Inflammatory macrophage (primary cell): ENCODE measurements around the gene PDIA5.
"Not testable (repeated sequence)": the region's sequence is repeated elsewhere in the genome, so short reads cannot be mapped to it uniquely, and the experiment has no call there.

ENCODE experiments used
- DNase-seq, 2 donors: peaks; one replicate each; pipeline ENCODE4 v3.0.0-alpha.2; 2020 to 2022

The PDIA5 gene

DNA sequence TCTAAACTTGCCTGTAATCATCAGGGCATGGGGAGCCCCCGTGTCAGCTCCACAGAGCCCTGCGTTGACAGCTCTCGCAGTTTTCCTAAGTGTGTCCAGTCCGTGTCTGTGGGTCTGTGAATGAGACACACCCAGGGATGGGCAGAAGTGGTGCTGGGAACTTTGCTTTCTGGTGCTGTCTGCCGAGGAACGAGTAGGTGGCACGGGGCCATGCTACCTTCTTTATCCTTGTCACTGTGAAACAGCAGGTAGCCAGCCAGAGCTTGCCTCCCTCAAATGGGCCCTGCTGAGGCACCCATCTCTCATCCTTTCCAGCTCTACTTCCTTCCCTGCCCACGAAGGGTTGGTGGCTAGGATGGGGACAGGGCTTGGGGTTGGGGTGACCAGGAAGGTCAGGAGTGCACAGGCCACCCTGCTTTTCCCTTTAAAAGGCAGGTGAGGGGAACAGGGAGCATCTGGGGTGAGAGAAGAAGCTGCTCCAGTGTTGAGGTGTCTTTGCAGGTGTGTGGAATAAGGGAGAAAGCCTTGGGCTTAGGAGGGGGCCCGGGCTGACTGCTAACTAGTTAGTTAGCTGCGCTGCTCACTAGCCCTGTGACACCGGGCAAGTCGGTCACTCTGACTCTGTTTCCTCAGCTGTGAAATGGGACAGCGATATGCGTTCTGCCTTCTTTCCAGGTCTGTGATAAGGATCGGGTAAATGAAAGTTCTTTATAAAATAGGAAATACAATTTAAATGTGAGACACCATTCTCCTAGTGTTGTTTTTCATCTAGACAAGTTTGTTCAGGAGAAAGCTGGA, 27.9 kb downstream of the PDIA5 start:
- DNase-seq = no peak

DNA sequence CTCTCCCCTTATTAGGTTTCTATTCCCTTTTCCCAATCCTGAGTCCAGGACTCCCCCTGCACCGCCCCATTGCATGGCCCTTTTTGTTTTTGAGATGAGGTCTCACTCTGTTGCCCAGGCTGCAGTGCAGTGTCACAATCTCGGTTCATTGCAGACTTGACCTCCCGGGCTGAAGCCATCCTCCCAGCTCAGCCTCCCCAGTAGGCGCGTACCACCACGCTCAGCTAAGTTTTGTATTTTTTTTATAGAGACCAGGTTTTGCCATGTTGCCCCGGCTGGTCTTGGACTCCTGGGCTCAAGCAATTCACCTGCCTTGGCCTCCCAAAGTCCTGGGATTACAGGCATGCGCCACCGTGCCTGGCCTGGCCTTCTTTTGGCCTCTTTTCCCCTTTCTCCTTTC, 29.3 kb downstream of the PDIA5 start:
- no peak for DNase-seq

- no peak for DNase-seq
Measured at GRCh38 chr3:123096731-123097130, 29.9 kb downstream of the PDIA5 start.

- no peak for DNase-seq
Measured at GRCh38 chr3:123098426-123099330, 31.9 kb downstream of the PDIA5 start.

GRCh38 chr3:123099331-123100192, 32.7 kb downstream of the PDIA5 start:
- no peak for DNase-seq

DNA sequence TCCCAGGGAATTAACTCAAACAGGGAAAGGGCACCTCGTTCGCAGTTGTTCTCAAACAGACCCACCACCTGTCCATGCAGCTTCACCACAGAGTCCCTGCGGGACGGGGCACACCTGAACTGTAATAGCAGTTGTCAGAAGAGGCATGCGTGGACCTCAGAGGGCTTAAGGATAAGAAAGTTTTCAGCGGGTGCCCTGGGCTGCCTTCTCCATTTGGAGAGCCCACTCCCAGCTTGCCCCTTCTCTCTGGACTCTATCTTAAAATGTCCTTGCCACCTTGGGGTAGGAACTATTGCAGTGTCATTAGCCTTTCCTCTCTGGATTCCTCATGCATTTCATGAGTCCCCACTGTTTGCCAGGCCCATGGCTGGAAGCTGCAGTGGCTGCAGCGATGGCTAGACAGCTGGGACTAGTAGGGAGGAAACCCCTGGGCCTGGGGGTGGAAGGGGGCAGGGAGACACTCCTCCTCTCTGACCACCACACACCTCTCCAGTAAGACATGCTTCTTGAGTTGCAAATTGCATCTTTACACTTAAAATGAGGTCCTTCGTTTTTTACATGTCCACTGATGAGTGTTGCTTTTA, 33.5 kb downstream of the PDIA5 start:
- no peak for DNase-seq

GRCh38 chr3:123102249-123102648, 35.4 kb downstream of the PDIA5 start:
- DNase-seq = no peak

DNA sequence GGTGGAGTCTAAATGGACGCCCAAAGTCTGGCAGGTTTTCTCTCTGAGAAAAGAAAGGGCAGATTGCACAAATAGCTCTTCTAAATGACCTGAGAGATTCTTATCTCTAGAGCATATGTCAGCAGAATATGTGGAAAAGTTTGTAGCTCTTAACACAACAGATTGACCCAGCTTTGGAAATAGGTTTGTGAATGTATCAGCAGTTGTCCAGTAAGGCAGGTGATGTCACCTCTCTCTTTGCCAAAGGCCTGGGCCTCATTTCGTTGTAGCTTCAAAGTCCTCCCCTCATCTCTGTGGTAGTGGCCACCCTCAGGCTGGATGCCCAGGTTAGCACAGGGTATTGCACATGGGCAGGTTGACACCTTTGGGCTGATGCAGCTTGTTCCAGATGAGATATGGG, 36.0 kb downstream of the PDIA5 start:
- no peak for DNase-seq

DNA sequence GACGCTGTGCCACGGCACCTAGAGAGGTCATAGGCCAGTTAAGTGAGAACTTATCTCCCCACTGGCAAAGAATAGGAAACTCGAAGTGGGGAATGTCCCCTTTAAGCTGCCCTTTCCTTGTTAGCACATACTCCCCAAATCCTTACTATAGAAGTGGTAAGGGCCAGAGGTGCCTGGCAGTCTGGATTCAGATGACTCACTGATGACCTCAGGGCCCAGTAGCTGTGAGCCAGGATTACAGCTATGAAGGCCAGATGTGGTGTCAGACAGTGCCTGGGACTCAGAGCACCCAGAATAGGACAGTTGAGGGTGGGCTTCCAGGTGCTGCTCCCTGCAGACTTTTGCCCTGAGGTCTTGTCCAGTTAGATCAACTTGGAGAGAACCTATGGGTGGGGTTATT, 37.7 kb downstream of the PDIA5 start:
- DNase-seq = no peak

DNA sequence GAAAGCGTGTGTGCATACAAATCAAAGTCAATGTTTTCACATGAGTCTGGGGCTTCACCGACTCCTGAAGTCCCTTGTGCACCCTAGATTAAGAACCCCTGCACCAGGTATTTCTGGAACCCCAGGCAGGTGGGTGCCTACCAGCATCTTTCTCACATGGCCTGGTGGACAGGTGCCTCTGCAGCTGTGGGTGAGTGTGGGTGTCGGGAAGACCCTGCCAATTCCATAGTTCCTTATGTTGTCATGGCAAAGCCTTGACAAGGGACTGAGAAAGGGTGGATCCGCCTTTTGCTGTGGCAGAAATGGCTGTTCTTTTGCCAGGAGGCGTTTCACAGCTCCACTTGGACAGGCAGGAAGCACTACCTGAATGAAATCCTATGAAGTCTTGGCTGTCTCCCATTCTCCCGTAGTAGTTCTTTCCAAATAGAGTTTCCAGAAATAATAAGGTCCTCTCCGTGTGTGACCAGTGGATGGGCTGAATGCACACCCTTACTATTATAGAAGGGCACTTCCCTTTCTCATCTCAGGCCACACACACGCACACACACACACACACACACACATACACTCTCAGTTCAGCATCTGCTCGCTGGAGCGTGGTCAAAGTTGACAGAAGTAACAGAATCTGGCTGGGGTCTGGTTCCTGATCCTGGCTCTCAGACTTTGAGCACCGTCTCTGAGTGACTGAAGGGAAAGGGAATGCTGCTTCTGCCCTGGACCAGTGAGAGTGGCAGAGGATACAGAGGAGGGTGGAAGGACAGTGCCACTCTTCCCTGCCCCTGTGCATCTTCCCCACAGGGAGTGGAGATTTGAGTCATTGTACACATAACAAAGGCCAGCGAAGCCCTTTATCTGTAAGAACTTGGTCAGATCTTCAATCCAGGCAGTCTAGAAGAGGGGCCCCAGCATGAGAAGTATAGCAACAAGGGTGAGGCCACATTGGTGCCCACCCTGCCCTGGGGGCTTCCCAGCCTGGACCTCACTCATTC, 38.7 kb downstream of the PDIA5 start:
- DNase-seq = peak in 1 of 2 donors; percentile 4

GRCh38 chr3:123110282-123110975, 43.6 kb downstream of the PDIA5 start:
- DNase-seq = no peak

DNA sequence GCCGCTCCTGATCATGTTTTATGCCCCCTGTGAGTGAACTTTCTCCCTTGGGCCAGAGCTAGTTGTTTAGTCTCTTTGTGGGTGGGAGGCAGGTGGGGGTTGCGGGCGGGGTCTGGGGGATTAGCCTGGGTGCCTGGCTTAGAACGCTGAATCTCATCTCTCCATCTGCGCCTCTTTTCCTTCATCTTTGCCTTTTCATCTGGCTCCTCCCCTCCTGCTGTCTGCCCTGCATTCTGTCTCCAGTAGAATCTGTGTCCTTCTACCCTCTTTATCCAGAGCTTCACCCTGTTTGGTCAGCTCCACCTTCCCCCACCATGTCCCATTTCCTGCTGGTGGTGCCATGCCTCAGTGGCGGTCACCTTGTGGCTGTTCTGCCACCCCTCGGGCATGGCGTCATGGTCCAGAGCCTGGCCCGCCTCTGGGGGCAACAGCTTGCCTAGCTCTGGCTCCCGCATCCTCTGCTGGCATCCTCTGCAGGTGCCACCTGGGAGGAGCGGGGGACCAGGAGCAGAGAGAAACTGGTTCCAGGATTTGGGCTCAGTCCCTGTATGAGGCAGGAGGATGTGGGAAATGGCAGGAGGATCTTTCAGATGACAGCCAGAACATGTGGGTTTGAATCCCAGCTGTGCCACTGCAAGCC, 44.3 kb downstream of the PDIA5 start:
- no peak for DNase-seq

- no peak for DNase-seq
Measured at GRCh38 chr3:123111640-123112039, 44.8 kb downstream of the PDIA5 start.

DNA sequence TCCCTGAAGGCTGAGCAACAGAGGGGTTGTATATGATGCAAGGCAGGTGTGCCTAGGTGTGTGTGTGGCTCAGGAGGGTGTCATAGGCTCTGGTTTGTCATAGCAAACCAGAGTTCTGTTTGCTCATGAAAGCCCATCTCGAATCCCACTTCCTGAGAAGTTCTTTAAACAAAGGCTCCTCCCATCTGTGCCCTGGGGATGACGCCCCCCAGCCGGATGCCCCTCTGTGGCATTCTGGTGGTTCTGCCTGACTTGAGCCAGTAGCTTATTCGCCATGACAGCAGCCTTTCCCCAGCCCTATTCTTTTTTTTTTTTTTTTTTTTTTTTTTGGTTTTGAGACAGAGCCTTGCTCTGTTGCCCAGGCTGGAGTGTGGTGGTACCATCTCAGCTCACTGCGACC, 45.4 kb downstream of the PDIA5 start:
- no peak for DNase-seq

GRCh38 chr3:123112656-123113055, 45.8 kb downstream of the PDIA5 start:
- DNase-seq = not testable (repeated sequence)

GRCh38 chr3:123113889-123114450, 47.1 kb downstream of the PDIA5 start:
- DNase-seq = peak; percentile 6 to 51

DNA sequence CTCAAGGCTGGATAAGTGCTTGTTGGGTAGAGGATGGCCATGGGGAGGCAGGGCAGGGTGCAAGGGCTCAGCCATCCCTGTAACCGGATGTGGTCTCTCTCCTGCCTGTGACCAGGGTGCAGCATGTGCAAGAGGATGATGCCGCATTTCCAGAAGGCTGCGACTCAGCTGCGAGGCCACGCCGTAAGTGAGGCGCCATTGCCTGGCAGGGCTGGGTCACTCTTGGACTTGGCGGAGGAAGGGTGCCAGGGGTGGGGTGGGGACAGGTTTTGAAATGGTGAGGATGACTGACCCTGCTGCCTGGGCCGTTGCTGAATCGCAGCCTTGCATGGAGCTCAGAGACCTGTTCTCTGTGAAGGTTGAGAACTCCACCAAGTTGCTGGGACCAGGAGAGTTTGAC, 49.3 kb downstream of the PDIA5 start:
- DNase-seq = no peak

- DNase-seq = no peak
Measured at GRCh38 chr3:123119388-123119787, 52.6 kb downstream of the PDIA5 start.

DNA sequence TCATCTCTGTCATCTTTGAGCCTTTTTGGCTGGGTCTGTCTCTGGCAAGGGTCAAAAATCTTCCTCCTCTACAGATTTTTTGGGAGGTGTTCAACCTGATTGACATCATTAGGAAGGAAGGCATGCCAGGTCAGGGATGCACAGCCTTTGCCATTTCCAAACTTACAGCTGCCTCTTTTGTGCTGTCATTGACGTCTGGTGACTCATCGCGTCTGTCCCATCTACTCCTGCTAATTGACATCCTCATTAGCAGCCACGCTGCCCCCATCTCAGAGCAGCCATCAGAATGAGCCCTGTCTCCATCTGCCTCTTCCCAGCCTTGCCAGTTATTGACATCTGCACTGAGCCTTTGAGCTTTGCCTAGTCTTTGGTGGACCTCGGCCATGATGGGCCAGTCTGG, 53.0 kb downstream of the PDIA5 start:
- DNase-seq = no peak

- no peak for DNase-seq
Measured at GRCh38 chr3:123120573-123120972, 53.7 kb downstream of the PDIA5 start.
